GOT3 (cell line): ENCODE data around the gene CTSH.
"Not testable (repeated sequence)": the region's sequence is repeated elsewhere in the genome, so short reads cannot be mapped to it uniquely, and the experiment has no call there.

ENCODE experiments used
- DNase-seq: peaks from one replicate; lab custom pipeline; 2025; ENCODE audit warnings: mixed read lengths; lab: John Stamatoyannopoulos, UW

Gene CTSH

GRCh38 chr15:78880813-78881212, 64.0 kb downstream of the CTSH start:
- DNase-seq = no peak

DNA sequence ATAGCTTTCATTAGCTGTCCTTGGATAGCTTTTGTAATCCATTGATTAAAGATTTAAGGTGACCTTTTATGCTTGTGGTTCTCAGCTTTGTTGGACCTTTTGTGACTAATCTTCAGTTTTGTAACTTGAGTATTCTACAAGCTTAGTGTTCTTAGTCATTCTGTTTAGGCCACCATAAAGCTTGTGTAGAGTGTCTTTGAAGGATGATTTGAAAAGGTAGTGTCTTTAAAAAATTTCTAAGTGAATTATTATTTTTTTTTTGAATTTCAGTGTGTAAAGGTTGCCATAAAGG, 64.7 kb downstream of the CTSH start:
- DNase-seq = no peak

- no peak for DNase-seq
Measured at GRCh38 chr15:78879517-78880241, 65.2 kb downstream of the CTSH start.

GRCh38 chr15:78878356-78878755, 66.5 kb downstream of the CTSH start:
- DNase-seq = no peak

DNA sequence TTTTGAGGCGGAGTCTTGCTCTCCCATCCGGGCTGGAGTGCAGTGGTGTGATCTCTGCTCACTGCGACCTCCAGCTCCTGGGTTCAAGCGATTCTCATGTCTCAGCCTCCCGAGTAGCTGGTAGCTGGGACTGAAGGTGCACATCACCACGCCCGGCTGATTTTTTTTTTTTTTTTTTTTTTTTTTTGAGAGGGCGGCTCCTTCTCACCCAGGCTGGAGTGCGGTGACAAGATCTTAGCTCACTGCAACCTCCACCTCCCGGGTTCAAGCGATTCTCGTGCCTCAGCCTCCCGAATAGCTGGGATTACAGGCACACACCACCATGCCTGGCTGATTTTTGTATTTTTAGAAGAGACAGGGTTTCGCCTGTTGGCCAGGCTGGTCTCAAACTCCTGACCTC, 67.9 kb downstream of the CTSH start:
- DNase-seq = not testable (repeated sequence)

GRCh38 chr15:78875107-78875914, 69.5 kb downstream of the CTSH start:
- no peak for DNase-seq

GRCh38 chr15:78873793-78874765, 70.8 kb downstream of the CTSH start:
- no peak for DNase-seq

DNA sequence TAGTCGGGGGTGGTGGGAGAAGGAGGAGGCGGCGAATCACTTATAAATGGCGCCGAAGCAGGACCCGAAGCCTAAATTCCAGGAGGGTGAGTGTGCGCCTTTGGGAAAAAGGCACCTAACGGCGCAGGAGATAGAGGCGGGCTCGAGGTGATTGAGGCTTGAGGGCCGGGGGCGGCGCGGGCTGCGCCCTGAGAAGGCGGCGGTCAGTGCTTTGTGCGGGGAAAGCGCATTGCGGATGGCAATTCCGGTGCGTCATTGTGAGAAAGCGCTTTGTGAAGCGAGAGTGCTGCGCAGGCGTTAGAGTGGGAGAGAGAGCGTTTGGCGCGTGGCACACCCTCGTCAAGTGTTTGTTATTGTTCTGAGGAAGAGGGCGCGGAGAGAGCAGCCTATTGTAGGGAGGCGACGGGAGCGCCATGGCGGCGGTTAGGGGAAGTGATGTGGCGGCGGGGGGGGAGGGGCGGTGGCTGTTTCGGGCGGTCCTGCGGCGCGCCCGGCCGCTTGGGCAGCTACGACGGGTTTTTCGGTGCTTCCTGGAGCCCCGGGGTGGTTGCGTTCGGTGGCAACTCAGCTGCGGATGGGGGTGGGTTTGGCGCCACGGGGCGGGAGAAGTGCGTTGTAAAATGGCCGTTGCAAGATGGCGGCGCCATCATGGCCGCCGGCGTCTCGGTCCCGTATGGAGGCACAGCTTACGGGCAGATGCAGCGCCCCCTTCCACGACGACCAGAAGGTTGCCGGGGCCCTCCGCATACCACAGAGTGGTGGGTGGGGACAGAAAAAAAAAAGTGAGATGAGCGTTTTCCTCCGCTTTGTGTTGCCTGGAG, 71.7 kb downstream of the CTSH start:
- DNase-seq = peak; percentile 67

DNA sequence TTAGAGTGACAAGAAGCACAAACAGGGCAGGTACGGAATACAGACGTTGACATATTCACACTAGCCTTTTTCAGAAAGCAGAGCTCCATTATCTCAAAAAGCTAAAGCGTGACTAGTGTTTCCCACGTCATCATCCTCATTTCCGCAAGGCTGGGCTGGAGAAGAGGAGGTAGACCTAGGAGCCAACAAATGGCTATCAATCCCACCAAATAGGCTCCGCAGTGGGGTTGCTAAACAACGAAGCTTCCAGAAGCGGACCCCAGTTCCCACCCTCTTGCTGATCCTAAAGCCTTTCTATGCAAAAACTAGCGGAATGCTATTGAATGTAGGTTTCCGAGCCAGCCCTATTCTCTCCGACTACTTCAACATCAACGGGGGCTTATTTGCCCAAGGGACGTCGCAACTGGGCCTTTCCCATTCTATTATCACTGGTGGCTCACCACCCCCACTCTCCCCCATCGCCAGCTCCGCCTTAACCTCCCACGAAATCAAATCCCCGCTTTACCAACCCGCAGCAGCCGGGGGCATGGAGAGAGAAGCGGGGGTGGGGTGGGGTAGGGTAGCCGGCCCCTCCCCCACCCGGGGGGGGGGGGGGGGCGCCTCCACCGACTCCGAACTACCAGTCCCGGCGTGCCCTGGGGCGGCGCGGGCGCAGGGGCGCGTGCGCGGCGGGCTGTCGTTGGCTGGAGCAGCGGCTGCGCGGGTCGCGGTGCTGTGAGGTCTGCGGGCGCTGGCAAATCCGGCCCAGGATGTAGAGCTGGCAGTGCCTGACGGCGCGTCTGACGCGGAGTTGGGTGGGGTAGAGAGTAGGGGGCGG, 72.5 kb downstream of the CTSH start, which contains the start of gene MORF4L1:
MORF4L1 (plus strand) TSS at position 736 of the 817 bp plus-strand sequence. CDS start 128 bp downstream, outside the sequence.
- DNase-seq = peak; percentile 82

DNA sequence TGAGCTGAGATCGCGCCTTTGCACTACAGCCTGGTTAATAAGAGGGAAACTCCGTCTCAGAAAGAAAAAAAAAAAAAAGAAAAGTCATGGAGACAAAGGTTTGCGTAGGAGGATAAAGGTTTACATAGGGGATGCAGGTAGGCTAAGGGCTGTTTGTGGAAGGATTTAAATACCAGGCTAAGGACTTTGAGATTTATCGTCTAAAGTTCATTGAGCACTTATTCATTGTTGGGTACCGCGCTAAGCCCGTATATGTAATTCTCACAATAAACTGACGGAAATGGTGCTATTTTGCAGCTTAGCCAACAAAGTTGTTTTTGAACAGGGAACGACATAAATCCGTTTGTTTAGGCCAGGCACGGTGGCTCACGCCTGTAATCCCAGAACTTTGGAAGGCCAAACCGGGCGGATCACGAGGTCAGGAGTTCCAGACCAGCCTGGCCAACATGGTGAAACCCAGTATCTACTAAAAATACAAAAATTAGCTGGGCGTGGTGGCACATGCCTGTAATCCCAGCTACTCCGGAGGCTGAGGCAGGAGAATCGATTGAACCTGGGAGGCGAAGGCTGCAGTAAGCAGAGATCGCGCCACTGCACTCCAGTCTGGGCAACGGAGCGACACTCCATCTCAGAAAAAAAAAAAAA, 73.2 kb downstream of the CTSH start:
- not testable (repeated sequence) for DNase-seq
